WERI-Rb-1 (cell line): Measurements from ENCODE around the gene MAN1A1.

ENCODE experiments used
- DNase-seq: peaks from one replicate; pipeline ENCODE4 v3.0.0-alpha.2; 2020
- H3K27ac ChIP-seq: fragments of 250-450 bp; sonication (Bioruptor Pico); 2 replicates; pipeline ENCODE4 v1.5.1; 2020; ENCODE audit warnings: mild to moderate bottlenecking, moderate library complexity
- H3K27me3 ChIP-seq: fragments of 250-450 bp; sonication (Bioruptor Pico); 2 replicates; pipeline ENCODE4 v1.5.1; 2021; ENCODE audit warnings: mild to moderate bottlenecking, low read depth, moderate library complexity; ENCODE audit not compliant: insufficient read depth, severe bottlenecking
- H3K36me3 ChIP-seq: fragments of 250-450 bp; sonication (Bioruptor Pico); 2 replicates; pipeline ENCODE4 v1.5.1; 2020; ENCODE audit warnings: mild to moderate bottlenecking, moderate library complexity
- H3K4me3 ChIP-seq: 2 replicates; pipeline ENCODE4 v1.5.1; 2011; ENCODE audit warnings: low read depth, mild to moderate bottlenecking, control low read depth, low read length
- H3K9me3 ChIP-seq: fragments of 250-450 bp; sonication (Bioruptor Pico); 2 replicates; pipeline ENCODE4 v1.5.1; 2021; ENCODE audit warnings: mild to moderate bottlenecking, moderate library complexity; ENCODE audit not compliant: severe bottlenecking
- TF ChIP-seq, protein P1 (sequence below): IDR thresholded peaks from 2 replicates; pipeline ENCODE4 v1.5.1; 2011; ENCODE audit warnings: low read depth, mild to moderate bottlenecking, control low read depth, inconsistent platforms, low read length

Gene MAN1A1

DNA sequence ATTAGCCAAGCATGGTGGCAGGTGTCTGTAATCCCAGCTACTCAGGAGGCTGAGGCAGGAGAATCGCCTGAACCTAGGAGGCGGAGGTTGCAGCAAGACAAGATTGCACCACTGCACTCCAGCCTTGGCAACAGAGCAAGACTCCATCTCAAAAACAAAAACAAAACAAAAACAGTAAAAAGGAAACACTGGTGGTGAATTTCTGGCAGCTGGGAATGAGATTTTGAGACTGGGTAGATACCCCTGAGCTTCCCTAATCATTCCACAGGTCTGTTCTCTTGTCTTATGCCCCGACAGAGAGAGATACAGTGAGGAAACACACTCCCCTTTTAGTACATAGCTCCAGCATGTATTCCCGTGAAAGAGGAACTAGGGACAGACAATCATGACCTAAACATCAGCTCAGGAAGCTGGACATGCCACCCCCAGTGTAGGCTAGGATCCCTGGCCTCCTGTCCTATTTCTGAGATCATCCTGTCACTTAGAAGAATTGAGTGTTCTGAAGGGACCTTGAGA lies 9.6 kb downstream of the MAN1A1 start:
- TF ChIP-seq, protein P1, sequence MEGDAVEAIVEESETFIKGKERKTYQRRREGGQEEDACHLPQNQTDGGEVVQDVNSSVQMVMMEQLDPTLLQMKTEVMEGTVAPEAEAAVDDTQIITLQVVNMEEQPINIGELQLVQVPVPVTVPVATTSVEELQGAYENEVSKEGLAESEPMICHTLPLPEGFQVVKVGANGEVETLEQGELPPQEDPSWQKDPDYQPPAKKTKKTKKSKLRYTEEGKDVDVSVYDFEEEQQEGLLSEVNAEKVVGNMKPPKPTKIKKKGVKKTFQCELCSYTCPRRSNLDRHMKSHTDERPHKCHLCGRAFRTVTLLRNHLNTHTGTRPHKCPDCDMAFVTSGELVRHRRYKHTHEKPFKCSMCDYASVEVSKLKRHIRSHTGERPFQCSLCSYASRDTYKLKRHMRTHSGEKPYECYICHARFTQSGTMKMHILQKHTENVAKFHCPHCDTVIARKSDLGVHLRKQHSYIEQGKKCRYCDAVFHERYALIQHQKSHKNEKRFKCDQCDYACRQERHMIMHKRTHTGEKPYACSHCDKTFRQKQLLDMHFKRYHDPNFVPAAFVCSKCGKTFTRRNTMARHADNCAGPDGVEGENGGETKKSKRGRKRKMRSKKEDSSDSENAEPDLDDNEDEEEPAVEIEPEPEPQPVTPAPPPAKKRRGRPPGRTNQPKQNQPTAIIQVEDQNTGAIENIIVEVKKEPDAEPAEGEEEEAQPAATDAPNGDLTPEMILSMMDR, result no peak
- Histone ChIP-seq H3K27ac (no peak overlapping the region), H3K36me3 (no peaks in the 10 kb centered on the region)

GRCh38 chr6:119337762-119338161 lies 11.8 kb downstream of the MAN1A1 start:
- no peaks in the 10 kb centered on the region for H3K9me3 ChIP-seq
- no peak for DNase-seq
- no peak overlapping the region for H3K27ac ChIP-seq
- no peaks in the 10 kb centered on the region for H3K36me3 ChIP-seq
- H3K27me3 ChIP-seq, result peaks cover 31% of the 10 kb centered on the region
- no peak overlapping the region for H3K4me3 ChIP-seq
- TF ChIP-seq, protein P1, result no peak

More for the DNA sequence above, 9.6 kb downstream of the MAN1A1 start:
- H3K27me3 ChIP-seq, result peaks cover 50% of the 10 kb centered on the region
- no peak for DNase-seq
- no peaks in the 10 kb centered on the region for H3K9me3 ChIP-seq
- no peak overlapping the region for H3K4me3 ChIP-seq

GRCh38 chr6:119337252-119337651 lies 12.3 kb downstream of the MAN1A1 start:
- H3K9me3 ChIP-seq, result no peaks in the 10 kb centered on the region
- TF ChIP-seq, protein P1, result no peak
- H3K36me3 ChIP-seq, result no peaks in the 10 kb centered on the region
- DNase-seq, result no peak
- H3K27ac ChIP-seq, result no peak overlapping the region
- peaks cover 26% of the 10 kb centered on the region for H3K27me3 ChIP-seq
- no peak overlapping the region for H3K4me3 ChIP-seq

DNA sequence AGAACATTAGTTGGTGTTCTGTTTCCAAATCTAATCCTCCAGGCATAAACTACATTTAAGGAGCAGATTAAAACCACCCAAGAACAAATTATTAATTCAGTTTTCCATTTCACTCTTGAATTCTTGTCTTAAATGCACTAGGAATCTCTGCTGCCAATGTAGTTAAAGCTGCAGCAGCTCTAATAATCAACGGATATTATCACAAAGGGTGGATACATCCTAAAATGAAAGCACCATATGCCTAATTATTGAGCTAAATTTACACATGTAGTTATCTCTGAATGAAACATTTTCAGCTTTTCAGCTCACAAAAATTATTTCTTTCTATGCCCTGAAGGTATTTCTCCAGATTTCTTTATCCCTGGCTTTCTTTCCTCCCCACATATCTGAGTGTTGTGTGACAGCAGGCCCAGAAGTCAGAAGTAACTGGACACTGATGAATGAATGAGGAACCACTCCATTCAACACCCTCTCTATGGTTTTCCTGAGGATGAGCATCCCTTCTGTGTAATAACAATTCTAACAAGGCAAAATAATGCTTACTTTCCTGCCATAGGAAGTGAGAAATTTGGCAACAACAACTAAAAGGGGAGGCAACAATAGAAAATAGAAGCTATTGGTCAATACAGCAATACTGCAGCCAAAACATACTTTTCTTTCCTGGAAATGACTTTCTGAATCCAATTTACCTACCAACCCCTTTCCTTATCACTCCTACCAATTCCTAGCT lies 14.9 kb downstream of the MAN1A1 start:
- DNase-seq, result no peak
- TF ChIP-seq, protein P1, result no peak
- no peak overlapping the region for H3K27ac ChIP-seq
- H3K4me3 ChIP-seq, result no peak overlapping the region
- peaks cover 8% of the 10 kb centered on the region for H3K27me3 ChIP-seq
- H3K9me3 ChIP-seq, result no peaks in the 10 kb centered on the region
- no peaks in the 10 kb centered on the region for H3K36me3 ChIP-seq

DNA sequence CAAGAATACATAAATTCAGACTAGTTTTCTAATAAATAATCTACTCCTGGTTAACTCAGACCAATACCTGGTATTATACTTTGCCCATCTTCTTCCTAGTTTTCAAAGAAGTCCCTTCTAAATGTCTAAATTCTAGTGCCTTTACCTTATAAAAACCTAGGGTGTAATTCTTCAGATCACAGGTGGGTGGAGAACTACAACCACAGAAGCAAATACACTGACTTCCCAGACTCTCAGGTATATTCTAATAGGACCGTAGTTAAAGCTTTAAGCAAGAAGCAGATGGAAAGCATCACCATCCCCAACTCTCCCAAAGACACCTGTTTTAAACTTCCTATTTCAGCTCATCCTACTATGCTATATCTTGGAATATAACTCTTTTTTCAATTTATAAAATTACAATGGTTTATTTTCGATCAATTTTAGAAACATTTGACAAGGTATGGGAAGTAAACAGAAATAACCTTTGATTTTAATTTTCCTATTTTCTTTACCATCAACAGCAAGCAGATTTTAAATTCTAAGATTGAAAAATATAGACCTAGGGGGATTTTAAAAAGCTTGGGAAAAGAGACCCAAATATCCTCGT lies 15.8 kb downstream of the MAN1A1 start:
- Histone ChIP-seq H3K27me3 (peaks cover 4% of the 10 kb centered on the region), H3K9me3 (no peaks in the 10 kb centered on the region), H3K27ac (no peak overlapping the region), H3K4me3 (no peak overlapping the region), H3K36me3 (no peaks in the 10 kb centered on the region)
- TF ChIP-seq, protein P1, result peak; percentile 45
- DNase-seq, result no peak
